SIG-M5 treated with dmso at 0.1 percent for 504 hours (cell line): ENCODE measurements around the gene CR1.
"Not testable (repeated sequence)": the region's sequence is repeated elsewhere in the genome, so short reads cannot be mapped to it uniquely, and the experiment has no call there.

ENCODE experiments used
- DNase-seq: peaks from one replicate; lab custom pipeline; 2025; ENCODE audit not compliant: unreplicated experiment; lab: John Stamatoyannopoulos, UW

Gene CR1

DNA sequence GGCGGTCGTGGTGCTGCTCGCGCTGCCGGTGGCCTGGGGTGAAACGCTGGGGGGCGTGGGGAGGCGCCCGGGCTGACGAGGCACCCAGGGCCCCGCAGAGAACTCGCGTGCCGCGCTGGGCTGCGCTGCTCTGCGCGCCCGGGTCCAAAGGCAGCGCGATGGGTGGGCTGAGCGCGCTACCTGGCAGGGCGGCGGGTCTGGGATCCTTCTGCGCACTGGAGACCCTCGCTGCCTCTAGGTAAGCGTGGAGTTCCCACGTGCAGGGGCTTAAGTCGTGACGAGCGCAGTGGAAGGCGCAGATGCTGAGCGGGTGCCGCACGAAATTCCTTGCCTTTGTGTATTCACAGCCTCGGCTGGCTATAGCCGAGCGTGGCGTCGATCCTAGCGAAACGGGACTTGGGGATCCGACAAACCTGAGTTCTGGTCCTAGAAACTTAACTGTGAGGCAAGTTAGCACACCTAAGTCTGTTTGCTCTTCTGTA lies 173.6 kb downstream of the CR1 start:
- no peak for DNase-seq

DNA sequence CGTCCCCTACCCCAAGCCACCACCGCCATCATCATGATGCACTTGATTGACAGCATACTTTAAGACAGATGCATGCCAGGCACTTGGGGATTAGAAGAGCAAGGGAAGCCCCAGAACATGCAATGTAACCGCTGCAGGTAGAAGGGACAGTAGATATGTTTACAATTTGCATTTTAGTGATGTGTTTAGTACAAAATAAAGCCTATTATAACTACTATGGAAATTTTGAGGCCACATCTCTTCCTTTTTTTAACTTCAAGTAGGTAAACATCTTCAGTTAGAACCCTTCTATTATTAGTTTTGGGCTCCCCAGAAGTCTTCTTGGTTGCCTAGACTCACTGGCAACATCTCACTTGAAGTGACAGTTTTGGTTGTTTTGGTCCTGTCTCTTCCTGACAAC lies 174.2 kb downstream of the CR1 start:
- DNase-seq = no peak

DNA sequence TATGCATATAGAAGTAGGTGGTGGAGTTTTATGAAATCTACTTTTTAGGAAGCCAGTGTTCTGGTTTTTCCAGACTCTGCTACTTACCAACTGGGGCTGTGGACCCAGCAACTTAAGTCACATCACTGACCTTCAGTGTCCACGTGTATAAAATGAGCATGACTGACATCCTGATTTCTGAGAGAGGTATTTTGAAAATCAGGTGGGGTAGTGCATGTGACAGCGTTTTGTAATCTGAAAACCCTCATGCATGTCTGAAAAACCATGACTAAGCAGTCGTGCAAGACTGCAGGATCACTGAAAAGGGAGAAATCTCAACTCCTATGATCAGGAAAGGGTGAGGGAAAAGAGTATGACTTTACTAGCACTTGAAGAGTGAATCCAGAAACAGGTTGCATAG lies 175.0 kb downstream of the CR1 start:
- peak; percentile 24 for DNase-seq

DNA sequence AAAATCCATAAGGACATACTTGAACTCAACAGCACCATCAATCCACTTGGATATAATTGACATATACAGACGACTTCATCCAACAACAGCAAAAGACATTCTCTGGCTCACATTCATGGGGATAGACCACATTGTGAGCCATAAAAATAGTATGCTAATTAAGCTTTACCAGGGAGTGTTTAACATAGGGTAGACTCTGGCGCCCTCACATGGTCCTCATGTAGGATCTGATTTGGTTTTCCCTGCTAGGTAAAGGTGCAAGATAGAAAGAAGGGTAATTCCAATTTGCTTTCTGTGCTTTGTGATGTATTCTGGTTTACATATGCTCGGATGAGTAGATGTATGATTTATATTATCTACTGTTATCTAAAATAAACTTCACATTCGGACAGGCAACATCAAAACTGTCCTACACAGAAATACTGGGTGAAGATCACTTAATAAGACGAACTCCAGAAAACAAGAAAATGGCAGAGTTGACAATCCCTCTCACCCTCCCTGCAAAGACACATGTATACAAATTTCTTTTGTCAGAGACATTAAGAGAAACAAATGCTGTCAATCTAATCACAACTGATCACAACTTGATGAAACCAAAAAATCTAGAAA lies 176.7 kb downstream of the CR1 start:
- DNase-seq = peak; percentile 75

DNA sequence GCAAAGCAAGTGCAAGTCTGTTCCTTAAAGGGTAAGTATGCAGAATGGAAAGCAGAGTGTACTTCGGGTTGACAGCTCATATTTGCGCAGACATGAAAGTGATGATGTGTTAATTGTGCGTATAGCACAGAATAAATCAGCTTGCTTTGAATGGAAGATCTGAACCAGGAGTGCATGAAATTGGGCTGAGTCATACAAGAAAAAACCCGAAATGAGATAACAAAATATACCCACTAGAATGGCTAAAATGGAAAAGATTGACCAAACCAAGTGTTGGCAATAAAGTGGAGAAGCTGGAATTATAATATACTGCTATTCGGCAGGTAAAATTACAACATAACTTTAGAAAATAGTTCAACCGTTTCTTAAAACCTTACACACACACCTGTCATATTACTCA lies 177.4 kb downstream of the CR1 start:
- DNase-seq = no peak

DNA sequence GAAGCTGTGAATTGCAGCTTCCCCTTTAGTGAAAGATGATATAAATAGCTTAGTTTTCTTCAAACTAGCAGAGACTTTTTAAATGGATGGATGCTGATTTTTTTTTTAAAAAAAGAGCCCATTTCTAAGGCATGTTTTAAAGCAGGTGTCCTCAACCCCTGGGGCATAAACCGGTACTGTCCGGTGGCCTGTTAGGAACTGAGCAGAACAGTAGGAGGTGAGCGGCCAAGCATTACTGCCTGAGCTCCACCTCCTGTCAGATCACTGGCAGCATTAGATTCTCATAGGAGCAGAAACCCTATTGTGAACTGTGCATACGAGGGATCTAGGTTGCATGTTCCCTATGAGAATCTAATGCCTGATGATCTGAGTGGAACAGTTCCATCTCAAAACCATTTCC lies 180.2 kb downstream of the CR1 start:
- DNase-seq = no peak

DNA sequence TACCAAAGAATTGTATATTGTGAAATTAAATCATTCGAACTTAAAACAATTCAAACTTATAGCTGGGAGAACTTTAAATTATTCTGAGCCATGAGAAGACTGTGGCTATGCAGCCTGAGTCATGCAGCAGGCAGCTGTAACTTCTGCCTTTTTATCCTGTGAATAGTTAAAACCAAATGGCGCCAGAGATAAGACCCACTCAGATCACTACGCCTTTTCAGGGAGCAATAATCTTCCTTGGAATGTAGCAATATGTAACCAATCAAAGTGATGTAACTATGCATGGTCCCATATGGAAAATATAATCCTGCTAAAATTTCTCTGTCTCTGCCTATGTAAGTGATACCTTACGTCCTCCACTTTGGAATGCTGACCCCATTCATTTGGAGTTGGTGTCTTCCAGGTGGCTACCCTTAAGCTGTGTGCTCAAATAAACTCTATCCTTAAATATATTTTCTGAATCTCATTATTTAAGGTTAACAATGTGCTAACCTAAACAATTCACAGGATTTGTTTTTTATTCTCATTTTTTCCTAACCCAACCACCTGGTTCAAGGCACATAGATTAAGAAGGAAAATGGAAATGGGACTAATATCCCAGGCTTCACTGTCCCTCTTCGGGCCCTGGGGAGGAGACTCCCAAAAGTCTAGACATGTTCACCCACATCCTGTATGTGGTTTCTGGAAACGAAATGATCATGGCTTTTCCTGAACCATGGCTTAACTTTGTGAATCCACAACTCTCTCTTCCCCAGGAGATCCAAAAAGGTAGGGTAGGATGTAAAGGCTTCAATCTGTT lies 184.8 kb downstream of the CR1 start:
- not testable (repeated sequence) for DNase-seq

DNA sequence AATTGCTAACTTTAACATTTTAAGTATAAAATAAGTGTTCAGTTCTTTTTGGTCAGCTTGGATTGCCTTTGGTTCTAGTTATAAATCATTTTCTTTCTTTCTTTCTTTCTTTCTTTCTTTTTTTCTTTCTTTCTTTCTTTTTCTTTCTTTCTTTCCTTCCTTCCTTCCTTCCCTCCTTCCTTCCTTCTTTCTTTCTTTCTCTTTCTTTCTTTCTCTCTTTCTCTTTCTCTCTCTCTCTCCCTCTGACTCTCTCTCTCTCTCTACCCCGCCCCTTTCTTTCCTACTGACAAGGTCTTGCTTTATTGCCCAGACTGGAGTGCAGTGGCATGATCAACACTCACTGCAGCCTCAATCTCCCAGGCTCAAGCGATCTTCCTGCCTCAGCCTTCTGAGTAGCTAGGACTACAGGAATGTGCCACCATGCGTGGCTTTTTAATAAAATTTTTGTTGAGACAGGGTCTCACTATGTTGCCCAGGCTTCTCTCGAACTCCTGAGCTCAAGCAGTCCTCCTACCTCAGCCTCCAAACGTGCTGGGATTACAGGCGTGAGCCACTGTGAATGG lies 187.0 kb downstream of the CR1 start:
- not testable (repeated sequence) for DNase-seq

DNA sequence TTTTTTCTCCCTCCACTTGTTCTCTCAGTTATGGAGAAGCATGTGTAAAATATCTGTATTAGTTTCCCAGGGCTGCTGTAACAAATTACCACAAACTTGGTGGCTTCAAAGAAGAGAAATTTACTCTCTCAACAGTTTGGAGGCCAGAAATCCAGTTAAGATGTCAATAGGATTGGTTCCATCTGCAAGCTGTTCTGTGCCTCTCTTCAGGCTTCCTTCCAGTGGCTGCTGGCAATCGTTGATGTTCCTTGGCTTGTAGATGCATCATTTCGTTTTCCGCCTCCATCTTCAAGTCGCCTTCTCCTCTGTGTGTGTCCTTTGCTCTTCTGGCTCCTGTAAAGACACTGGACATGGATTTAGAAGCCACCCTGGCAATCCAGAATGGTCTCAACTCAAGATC lies 194.6 kb downstream of the CR1 start:
- DNase-seq = not testable (repeated sequence)

DNA sequence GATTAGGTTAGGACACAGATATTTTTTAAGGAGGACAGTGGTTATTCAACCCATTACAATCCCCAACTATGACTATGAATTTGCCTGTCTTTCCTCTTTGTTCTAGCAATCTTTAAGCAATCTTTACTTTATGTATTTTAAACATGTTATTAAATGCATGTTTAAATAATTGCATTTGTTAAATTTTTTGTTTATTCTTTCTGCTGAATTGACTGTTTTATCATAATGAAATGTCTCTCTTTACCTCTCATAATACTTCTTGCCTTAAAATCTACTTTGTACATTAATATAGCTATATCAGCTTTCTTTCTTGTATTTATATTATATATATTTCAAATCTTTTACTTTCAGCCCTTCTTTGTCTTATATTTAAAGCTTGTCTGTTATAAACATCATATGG lies 195.1 kb downstream of the CR1 start:
- DNase-seq = no peak
